Astrocyte (in vitro differentiated cells and primary cell): Measurements from ENCODE around the gene MKLN1. TPM values are rescaled to one million over a fixed set of nuclear protein-coding genes. Genes with fewer than 3 reads are reported as not detected.

ENCODE experiments used
- DNase-seq: peaks from one replicate; pipeline ENCODE4 v3.0.0-alpha.2; 2010; ENCODE audit warnings: low read depth
- FAIRE-seq: peaks from 2 replicates; lab custom pipeline; 2011; peaks lifted over from hg19 to GRCh38; lab: Jason Lieb, UNC
- H2AFZ ChIP-seq: 2 replicates; pipeline ENCODE4 v1.6.0; 2012; ENCODE audit warnings: low read depth, low read length, inconsistent platforms
- H3K27ac ChIP-seq: 2 replicates; pipeline ENCODE4 v1.5.1; 2011; ENCODE audit warnings: low read depth, low read length, inconsistent platforms
- H3K27me3 ChIP-seq: 2 replicates; pipeline ENCODE4 v1.6.0; 2011; ENCODE audit warnings: low read length, inconsistent platforms; ENCODE audit not compliant: insufficient read depth
- H3K36me3 ChIP-seq: 2 replicates; pipeline ENCODE4 v1.5.1; 2011; ENCODE audit warnings: low read length, inconsistent platforms; ENCODE audit not compliant: insufficient read depth
- H3K4me1 ChIP-seq: 2 replicates; pipeline ENCODE4 v1.5.1; 2011; ENCODE audit warnings: low read length, inconsistent platforms; ENCODE audit not compliant: insufficient read depth
- H3K4me2 ChIP-seq: 2 replicates; pipeline ENCODE4 v1.6.0; 2012; ENCODE audit warnings: low read length, inconsistent platforms
- H3K4me3 ChIP-seq: 2 replicates; pipeline ENCODE4 v1.5.1; 2011; ENCODE audit warnings: low read depth, mild to moderate bottlenecking, low read length, inconsistent platforms; ENCODE audit not compliant: insufficient read depth
- H3K79me2 ChIP-seq: 2 replicates; pipeline ENCODE4 v1.6.0; 2012; ENCODE audit warnings: mild to moderate bottlenecking, low read length, inconsistent platforms; ENCODE audit not compliant: insufficient read depth
- H3K9ac ChIP-seq: 2 replicates; pipeline ENCODE4 v1.6.0; 2012; ENCODE audit warnings: mild to moderate bottlenecking, low read length, inconsistent platforms
- H3K9me3 ChIP-seq: 2 replicates; pipeline ENCODE4 v1.5.1; 2012; ENCODE audit warnings: low read depth, mild to moderate bottlenecking, low read length, inconsistent platforms; ENCODE audit not compliant: insufficient read depth
- H4K20me1 ChIP-seq: 2 replicates; pipeline ENCODE4 v1.6.0; 2012; ENCODE audit warnings: low read length, inconsistent platforms; ENCODE audit not compliant: insufficient read depth
- H3K27ac Mint-ChIP-seq: one replicate; pipeline ENCODE4 v1.8.0; 2021; ENCODE audit warnings: mild to moderate bottlenecking, mixed read lengths; ENCODE audit not compliant: unreplicated experiment
- H3K27me3 Mint-ChIP-seq: one replicate; pipeline ENCODE4 v1.8.0; 2021; ENCODE audit warnings: low read depth, mixed read lengths; ENCODE audit not compliant: unreplicated experiment
- H3K36me3 Mint-ChIP-seq: one replicate; pipeline ENCODE4 v1.8.0; 2021; ENCODE audit warnings: low read depth, mixed read lengths; ENCODE audit not compliant: unreplicated experiment
- H3K4me1 Mint-ChIP-seq: one replicate; pipeline ENCODE4 v1.8.0; 2021; ENCODE audit warnings: low read depth, mixed read lengths; ENCODE audit not compliant: unreplicated experiment
- H3K4me3 Mint-ChIP-seq: one replicate; pipeline ENCODE4 v1.8.0; 2021; ENCODE audit warnings: mild to moderate bottlenecking, moderate library complexity, mixed read lengths; ENCODE audit not compliant: unreplicated experiment
- H3K9me3 Mint-ChIP-seq: one replicate; pipeline ENCODE4 v1.8.0; 2021; ENCODE audit warnings: mild to moderate bottlenecking, mixed read lengths; ENCODE audit not compliant: unreplicated experiment
- CTCF ChIP-seq: IDR thresholded peaks from 2 replicates; pipeline ENCODE4 v1.5.1; 2011; ENCODE audit warnings: low read depth, mild to moderate bottlenecking, inconsistent platforms, low read length, moderate library complexity; ENCODE audit not compliant: insufficient read depth
- EZH2 ChIP-seq: IDR thresholded peaks from 2 replicates; pipeline ENCODE4 v1.6.1; 2012; ENCODE audit warnings: mild to moderate bottlenecking, low read length, inconsistent platforms; ENCODE audit not compliant: insufficient read depth
- total RNA-seq: library from RNA; stranded (reverse); gene quantifications from 2 replicates; pipeline ENCODE4 v1.2.1, GENCODE V29; 2021

MKLN1 gene
- total RNA-seq, 1 donor from 2014 or later = 48.0 TPM

GRCh38 chr7:131518626-131519025 is 190.9 kb downstream of the MKLN1 start:
- Histone ChIP-seq H3K27ac (no peak overlapping the region), H3K9ac (no peak overlapping the region), H3K27me3 (no peaks in the 10 kb centered on the region), H2AFZ (no peak overlapping the region), H3K79me2 (no peaks in the 10 kb centered on the region), H3K4me1 (no peaks in the 10 kb centered on the region), H4K20me1 (no peaks in the 10 kb centered on the region), H3K36me3 (no peaks in the 10 kb centered on the region), H3K4me3 (no peak overlapping the region), H3K9me3 (no peaks in the 10 kb centered on the region), H3K4me2 (no peak overlapping the region)
- no peak overlapping the region for H3K27ac Mint-ChIP-seq
- TF ChIP-seq EZH2 = no peak
- TF ChIP-seq CTCF = no peak
- FAIRE-seq (no peak), DNase-seq (no peak)
- no peaks in the 10 kb centered on the region for H3K27me3 Mint-ChIP-seq
- no peaks in the 10 kb centered on the region for H3K9me3 Mint-ChIP-seq
- peaks cover 21% of the 10 kb centered on the region for H3K4me1 Mint-ChIP-seq
- H3K4me3 Mint-ChIP-seq = no peak overlapping the region
- H3K36me3 Mint-ChIP-seq = peaks cover 2% of the 10 kb centered on the region

- TF ChIP-seq CTCF (no peak), EZH2 (no peak)
- Histone ChIP-seq H3K79me2 (peaks cover 10% of the 10 kb centered on the region), H3K36me3 (no peaks in the 10 kb centered on the region), H3K4me2 (no peak overlapping the region), H3K9me3 (no peaks in the 10 kb centered on the region), H3K27ac (no peak overlapping the region), H2AFZ (no peak overlapping the region), H3K4me3 (no peak overlapping the region), H3K27me3 (no peaks in the 10 kb centered on the region), H3K4me1 (no peaks in the 10 kb centered on the region), H3K9ac (no peak overlapping the region), H4K20me1 (no peaks in the 10 kb centered on the region)
- H3K4me3 Mint-ChIP-seq = no peak overlapping the region
- peak overlapping the region; percentile 26 for H3K27ac Mint-ChIP-seq
- FAIRE-seq = no peak
- peaks cover 22% of the 10 kb centered on the region for H3K4me1 Mint-ChIP-seq
- H3K36me3 Mint-ChIP-seq = peaks cover 2% of the 10 kb centered on the region
- H3K27me3 Mint-ChIP-seq = no peaks in the 10 kb centered on the region
- DNase-seq = no peak
- H3K9me3 Mint-ChIP-seq = no peaks in the 10 kb centered on the region
Measured at GRCh38 chr7:131521651-131522163, 194.0 kb downstream of the MKLN1 start.

DNA sequence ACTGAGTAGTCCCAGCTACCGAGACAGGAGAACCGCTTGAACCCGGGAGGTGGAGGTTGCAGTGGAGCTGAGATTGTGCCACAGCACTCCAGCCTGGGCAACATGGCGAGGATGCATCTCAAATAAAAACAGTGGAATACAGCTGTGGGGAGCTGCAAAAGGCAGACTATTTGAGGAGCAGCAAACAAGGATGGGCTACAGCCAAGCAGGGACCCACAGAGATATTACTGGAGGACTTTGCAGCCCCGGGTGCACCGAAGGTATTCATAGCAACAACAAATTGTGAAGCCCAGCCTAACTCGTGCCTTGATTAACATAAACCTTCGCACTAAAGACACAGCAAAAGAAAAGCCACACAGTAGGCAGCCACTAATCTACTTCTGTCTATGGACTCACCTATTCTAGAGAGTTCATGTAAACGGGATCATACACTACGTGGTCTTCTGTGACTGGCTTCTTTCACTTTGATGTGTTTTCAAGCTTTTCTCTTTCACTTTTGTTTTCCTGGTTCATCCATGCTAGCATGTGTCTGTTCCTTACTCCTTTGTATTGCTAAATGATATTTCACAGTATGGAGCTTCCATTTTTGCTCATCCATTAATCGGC is 194.8 kb downstream of the MKLN1 start:
- peaks cover 22% of the 10 kb centered on the region for H3K4me1 Mint-ChIP-seq

More for the DNA sequence above, 194.8 kb downstream of the MKLN1 start:
- H3K4me2 ChIP-seq = peak overlapping the region; percentile 50
- no peak overlapping the region for H3K27ac ChIP-seq
- no peak for FAIRE-seq
- TF ChIP-seq CTCF (no peak), EZH2 (no peak)
- no peak for DNase-seq
- Mint-ChIP-seq H3K4me3 (no peak overlapping the region), H3K9me3 (no peaks in the 10 kb centered on the region), H3K36me3 (peaks cover 2% of the 10 kb centered on the region), H3K27me3 (no peaks in the 10 kb centered on the region), H3K27ac (no peak overlapping the region)
- H3K36me3 ChIP-seq = no peaks in the 10 kb centered on the region
- H3K4me1 ChIP-seq = no peaks in the 10 kb centered on the region
- H3K79me2 ChIP-seq = peaks cover 10% of the 10 kb centered on the region
- no peaks in the 10 kb centered on the region for H3K27me3 ChIP-seq
- H3K9ac ChIP-seq = no peak overlapping the region
- no peak overlapping the region for H2AFZ ChIP-seq
- no peak overlapping the region for H3K4me3 ChIP-seq
- H4K20me1 ChIP-seq = no peaks in the 10 kb centered on the region
- H3K9me3 ChIP-seq = no peaks in the 10 kb centered on the region
